HL-60 (cell line): ENCODE data around the gene MCTS1.

Experiments
- DNase-seq, 2 experiments: peaks; one replicate each; pipeline ENCODE4 v3.0.0-alpha.2; 2010 to 2020; ENCODE audit warnings: low read depth in 1 of 2, low spot score in 1 of 2
- H3K27ac ChIP-seq: fragments of 250-450 bp; sonication (Bioruptor Pico); replicated peaks from 2 replicates; pipeline ENCODE4 v1.5.1; 2020; ENCODE audit warnings: mild to moderate bottlenecking, moderate library complexity
- H3K27me3 ChIP-seq: fragments of 250-450 bp; sonication (Bioruptor Pico); 2 replicates; pipeline ENCODE4 v1.5.1; 2021; ENCODE audit warnings: mild to moderate bottlenecking, moderate library complexity; ENCODE audit not compliant: insufficient read depth, poor library complexity, severe bottlenecking
- H3K4me3 ChIP-seq: replicated peaks from 2 replicates; pipeline ENCODE4 v1.5.1; 2011; ENCODE audit warnings: mild to moderate bottlenecking, control low read depth, low read length; ENCODE audit not compliant: insufficient read depth
- GABPA ChIP-seq: IDR thresholded peaks from 2 replicates; pipeline ENCODE4 v1.6.1; 2012; ENCODE audit warnings: low read depth
- POLR2AphosphoS5 ChIP-seq: IDR thresholded peaks from 2 replicates; pipeline ENCODE4 v1.6.1; 2012; ENCODE audit warnings: low read depth
- REST ChIP-seq: IDR thresholded peaks from 2 replicates; pipeline ENCODE4 v1.6.1; 2012; ENCODE audit warnings: low read depth; ENCODE audit not compliant: insufficient replicate concordance
- SPI1 ChIP-seq: IDR thresholded peaks from 2 replicates; pipeline ENCODE4 v1.6.1; 2012; ENCODE audit warnings: low read depth, mild to moderate bottlenecking, borderline replicate concordance
- long read RNA-seq: library from polyadenylated mRNA; unstranded; transcript quantifications from one replicate; pipeline ENCODE4 v2.0.0, GENCODE V29; 2020
- TF ChIP-seq, protein P1 (sequence below): IDR thresholded peaks from one replicate; pipeline ENCODE4 v1.5.1; 2011; ENCODE audit warnings: low read length, control low read depth, inconsistent platforms; ENCODE audit not compliant: insufficient read depth

Gene MCTS1, protein sequence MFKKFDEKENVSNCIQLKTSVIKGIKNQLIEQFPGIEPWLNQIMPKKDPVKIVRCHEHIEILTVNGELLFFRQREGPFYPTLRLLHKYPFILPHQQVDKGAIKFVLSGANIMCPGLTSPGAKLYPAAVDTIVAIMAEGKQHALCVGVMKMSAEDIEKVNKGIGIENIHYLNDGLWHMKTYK
- long read RNA-seq, transcript MCTS1-202 (6 exons, 1,018 nt) = major isoform, 16 of 27 reads
- long read RNA-seq, partial matches to known transcripts = 1 of 27 reads
- long read RNA-seq, other reads (novel, unspliced or antisense) = 10 of 27 reads

GRCh38 chrX:120603707-120604360 lies at the start of gene MCTS1:
Gene MCTS1, plus strand, starts transcription at chrX:120604101. Its CDS starts 136 bp downstream, at chrX:120604237.
- Histone ChIP-seq H3K4me3 (peak within 1 kb of the TSS; percentile 59), H3K27me3 (no peaks in the 10 kb centered on the region), H3K27ac (peak within 1 kb of the TSS; percentile 88)
- DNase-seq = peak; percentile 86 to 93
- TF ChIP-seq POLR2AphosphoS5 (peak; percentile 28; the same call in 1 of the 2 replicates), GABPA (peak; percentile 53), SPI1 (peak; percentile 54; the same call in 1 of the 2 replicates), REST (no peak)
- TF ChIP-seq, protein P1, sequence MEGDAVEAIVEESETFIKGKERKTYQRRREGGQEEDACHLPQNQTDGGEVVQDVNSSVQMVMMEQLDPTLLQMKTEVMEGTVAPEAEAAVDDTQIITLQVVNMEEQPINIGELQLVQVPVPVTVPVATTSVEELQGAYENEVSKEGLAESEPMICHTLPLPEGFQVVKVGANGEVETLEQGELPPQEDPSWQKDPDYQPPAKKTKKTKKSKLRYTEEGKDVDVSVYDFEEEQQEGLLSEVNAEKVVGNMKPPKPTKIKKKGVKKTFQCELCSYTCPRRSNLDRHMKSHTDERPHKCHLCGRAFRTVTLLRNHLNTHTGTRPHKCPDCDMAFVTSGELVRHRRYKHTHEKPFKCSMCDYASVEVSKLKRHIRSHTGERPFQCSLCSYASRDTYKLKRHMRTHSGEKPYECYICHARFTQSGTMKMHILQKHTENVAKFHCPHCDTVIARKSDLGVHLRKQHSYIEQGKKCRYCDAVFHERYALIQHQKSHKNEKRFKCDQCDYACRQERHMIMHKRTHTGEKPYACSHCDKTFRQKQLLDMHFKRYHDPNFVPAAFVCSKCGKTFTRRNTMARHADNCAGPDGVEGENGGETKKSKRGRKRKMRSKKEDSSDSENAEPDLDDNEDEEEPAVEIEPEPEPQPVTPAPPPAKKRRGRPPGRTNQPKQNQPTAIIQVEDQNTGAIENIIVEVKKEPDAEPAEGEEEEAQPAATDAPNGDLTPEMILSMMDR = no peak

- Histone ChIP-seq H3K27ac (no peak overlapping the region), H3K4me3 (no peak overlapping the region), H3K27me3 (no peaks in the 10 kb centered on the region)
- DNase-seq = no peak
- TF ChIP-seq, protein P1 = no peak
- no peak for TF ChIP-seq REST
- no peak for TF ChIP-seq POLR2AphosphoS5
- TF ChIP-seq GABPA = no peak
- no peak for TF ChIP-seq SPI1
Measured at GRCh38 chrX:120556251-120556650, 47.6 kb upstream of the MCTS1 start.

- H3K4me3 ChIP-seq = peak overlapping the region; percentile 74
- DNase-seq = no peak
- TF ChIP-seq REST = no peak
- no peak for TF ChIP-seq SPI1
- TF ChIP-seq POLR2AphosphoS5 = no peak
- TF ChIP-seq, protein P1 = no peak
- no peak for TF ChIP-seq GABPA
- no peaks in the 10 kb centered on the region for H3K27me3 ChIP-seq
- peak overlapping the region; percentile 100 for H3K27ac ChIP-seq
Measured at GRCh38 chrX:120559804-120560203, 44.1 kb upstream of the MCTS1 start.
